Stomach smooth muscle (tissue), 2 donors: ENCODE data around the gene ADARB2.
"Not testable (repeated sequence)": the region's sequence is repeated elsewhere in the genome, so short reads cannot be mapped to it uniquely, and the experiment has no call there.

Experiments
- H3K27ac ChIP-seq: one replicate; pipeline ENCODE4 v1.7.0; 2013; ENCODE audit warnings: mild to moderate bottlenecking, low read length, inconsistent platforms
- H3K27me3 ChIP-seq, 2 donors: one replicate each; pipeline ENCODE4 v1.7.0; 2013; ENCODE audit warnings: low read length in 2 of 2; ENCODE audit not compliant: insufficient read depth in 2 of 2, control insufficient read depth in 1 of 2
- H3K36me3 ChIP-seq, 2 donors: one replicate each; pipeline ENCODE4 v1.7.0; 2013; ENCODE audit warnings: low read length in 2 of 2; ENCODE audit not compliant: control insufficient read depth in 2 of 2, insufficient read depth in 2 of 2
- H3K4me1 ChIP-seq: one replicate; pipeline ENCODE4 v1.7.0; 2013; ENCODE audit warnings: low read length; ENCODE audit not compliant: control insufficient read depth, insufficient read depth
- H3K4me3 ChIP-seq, 2 donors: one replicate each; pipeline ENCODE4 v1.7.0; 2013; ENCODE audit warnings: low read length in 2 of 2
- H3K9ac ChIP-seq, 2 donors: one replicate each; pipeline ENCODE4 v1.7.0; 2013; ENCODE audit warnings: low read length in 2 of 2, mild to moderate bottlenecking in 1 of 2
- H3K9me3 ChIP-seq, 2 donors: one replicate each; pipeline ENCODE4 v1.7.0; 2013; ENCODE audit warnings: low read length in 2 of 2; ENCODE audit not compliant: control insufficient read depth in 2 of 2
- donor health status: healthy.
- donor health status: Pancreatic carcinoma.

ADARB2 gene

GRCh38 chr10:1737222-1738061, at the start of gene ADARB2:
ADARB2 (minus strand) TSS chr10:1737525.
- peak within 1 kb of the TSS; percentile 35 to 40 for H3K4me3 ChIP-seq

GRCh38 chr10:1785835-1786234, 48.5 kb upstream of the ADARB2 start:
- Histone ChIP-seq H3K9ac (no peak overlapping the region), H3K27ac (no peak overlapping the region), H3K4me3 (no peak overlapping the region), H3K4me1 (no peaks in the 10 kb centered on the region), H3K36me3 (no peaks in the 10 kb centered on the region), H3K27me3 (no peaks in the 10 kb centered on the region), H3K9me3 (no peaks in the 10 kb centered on the region)

More at GRCh38 chr10:1737222-1738061, at the start of gene ADARB2:
- Histone ChIP-seq H3K27ac (no peak within 1 kb of the TSS), H3K9me3 (no peaks in the 10 kb centered on the region), H3K4me1 (peaks cover 3% of the 10 kb centered on the region), H3K9ac (no peak within 1 kb of the TSS), H3K27me3 (peaks cover 31 to 60% of the 10 kb centered on the region in 2 donors), H3K36me3 (no peaks in the 10 kb centered on the region)

- Histone ChIP-seq H3K4me3 (no peak overlapping the region), H3K27ac (no peak overlapping the region), H3K4me1 (no peaks in the 10 kb centered on the region), H3K27me3 (no peaks in the 10 kb centered on the region), H3K9me3 (no peaks in the 10 kb centered on the region), H3K9ac (no peak overlapping the region), H3K36me3 (no peaks in the 10 kb centered on the region)
These were observed 45.5 kb upstream of the ADARB2 start for GRCh38 chr10:1782841-1783240.

GRCh38 chr10:1779796-1780195, 42.5 kb upstream of the ADARB2 start:
- Histone ChIP-seq H3K27ac (no peak overlapping the region), H3K9me3 (no peaks in the 10 kb centered on the region), H3K36me3 (no peaks in the 10 kb centered on the region), H3K4me1 (no peaks in the 10 kb centered on the region), H3K27me3 (no peaks in the 10 kb centered on the region), H3K9ac (no peak overlapping the region), H3K4me3 (no peak overlapping the region)

GRCh38 chr10:1778375-1778969, 41.1 kb upstream of the ADARB2 start:
- no peaks in the 10 kb centered on the region for H3K9me3 ChIP-seq
- H3K36me3 ChIP-seq: no peaks in the 10 kb centered on the region
- no peak overlapping the region for H3K27ac ChIP-seq
- no peak overlapping the region for H3K4me3 ChIP-seq
- no peak overlapping the region for H3K9ac ChIP-seq
- no peaks in the 10 kb centered on the region for H3K4me1 ChIP-seq
- no peaks in the 10 kb centered on the region for H3K27me3 ChIP-seq

- Histone ChIP-seq H3K27ac (no peak overlapping the region), H3K27me3 (no peaks in the 10 kb centered on the region), H3K9ac (no peak overlapping the region), H3K4me1 (no peaks in the 10 kb centered on the region), H3K9me3 (peaks cover 0 to 2% of the 10 kb centered on the region in 2 donors), H3K4me3 (no peak overlapping the region), H3K36me3 (no peaks in the 10 kb centered on the region)
These were observed 38.9 kb upstream of the ADARB2 start for GRCh38 chr10:1776127-1776662.

- Histone ChIP-seq H3K4me1 (no peaks in the 10 kb centered on the region), H3K27me3 (no peaks in the 10 kb centered on the region), H3K9ac (no peak overlapping the region), H3K4me3 (no peak overlapping the region), H3K9me3 (peaks cover 0 to 2% of the 10 kb centered on the region in 2 donors), H3K27ac (no peak overlapping the region), H3K36me3 (no peaks in the 10 kb centered on the region)
These were observed 37.5 kb upstream of the ADARB2 start for GRCh38 chr10:1774796-1775195.

- H3K4me3 ChIP-seq, H3K27me3 ChIP-seq, H3K27ac ChIP-seq, H3K36me3 ChIP-seq, H3K4me1 ChIP-seq, H3K9me3 ChIP-seq, H3K9ac ChIP-seq: not testable (repeated sequence)
These were observed 35.9 kb upstream of the ADARB2 start for GRCh38 chr10:1773204-1773603.

- Histone ChIP-seq H3K27ac (no peak overlapping the region), H3K9me3 (no peaks in the 10 kb centered on the region), H3K36me3 (no peaks in the 10 kb centered on the region), H3K9ac (no peak overlapping the region), H3K27me3 (no peaks in the 10 kb centered on the region), H3K4me3 (no peak overlapping the region), H3K4me1 (no peaks in the 10 kb centered on the region)
These were observed 28.7 kb upstream of the ADARB2 start for GRCh38 chr10:1766049-1766448.

GRCh38 chr10:1762076-1762475, 24.8 kb upstream of the ADARB2 start:
- Histone ChIP-seq H3K27ac (no peak overlapping the region), H3K9ac (no peak overlapping the region), H3K36me3 (no peaks in the 10 kb centered on the region), H3K9me3 (no peaks in the 10 kb centered on the region), H3K4me1 (no peaks in the 10 kb centered on the region), H3K4me3 (no peak overlapping the region), H3K27me3 (no peaks in the 10 kb centered on the region)
